ENCODE results near the gene GNB1L. TPM values are rescaled to one million over a fixed set of nuclear protein-coding genes. Genes with fewer than 3 reads are reported as not detected.

The GNB1L gene
- total and polyA plus RNA-seq, 2 of the 13 experiments (the other 11 are each of a cell fraction or from before 2014, with no cell fraction given), result 2.5 to 7.4 TPM

DNA sequence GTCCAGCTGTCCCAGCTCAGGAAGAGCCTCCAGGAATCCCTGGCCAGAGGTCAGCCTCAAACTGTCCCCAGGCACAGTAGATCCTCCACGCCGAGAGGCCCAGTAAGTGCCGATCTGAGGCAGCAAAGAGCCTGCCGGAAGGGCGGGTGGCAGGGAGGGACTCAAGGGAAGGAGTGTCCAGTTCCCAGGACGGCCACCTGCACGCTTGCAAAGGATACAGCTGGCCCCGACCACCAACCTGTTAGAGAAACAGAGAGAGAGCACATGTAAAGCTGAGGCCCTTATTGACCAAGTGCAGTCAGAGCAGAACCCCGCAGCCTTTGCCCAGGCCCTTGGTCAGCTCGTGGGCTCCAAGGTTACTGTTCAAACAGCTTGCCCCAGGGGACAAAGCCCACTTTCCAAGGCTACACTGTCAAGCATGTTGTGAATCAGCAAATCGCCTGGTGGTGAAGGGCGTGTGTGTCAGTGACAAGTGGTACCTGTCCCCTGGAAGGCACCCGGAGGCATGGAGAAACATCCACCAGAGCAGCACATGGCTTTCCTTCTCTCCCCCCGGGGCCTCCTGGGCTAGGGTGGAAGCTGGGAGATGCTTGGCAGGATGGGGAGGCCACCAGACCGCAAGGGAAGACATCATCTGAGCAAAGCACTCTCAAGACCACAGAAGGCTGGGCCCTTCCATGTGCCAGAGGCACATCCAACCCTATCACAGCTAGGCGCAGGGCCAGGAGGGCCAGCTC is 44.3 kb upstream of the GNB1L start (continued):
- TF ChIP-seq HES4 (CRISPR knock-in tag; IDR thresholded peaks at IDR 0.05; ENCODE audit: borderline replicate concordance), result peak; percentile 50; the same call in 1 of the 2 replicates
- TF ChIP-seq ZFX (CRISPR knock-in tag; IDR thresholded peaks at IDR 0.05; ENCODE audit: low read depth), result peak; percentile 78
- peak; percentile 68; the same call in 1 of the 2 replicates for TF ChIP-seq HIVEP1 (CRISPR knock-in tag; IDR thresholded peaks at IDR 0.05)
- TF ChIP-seq, protein P1, sequence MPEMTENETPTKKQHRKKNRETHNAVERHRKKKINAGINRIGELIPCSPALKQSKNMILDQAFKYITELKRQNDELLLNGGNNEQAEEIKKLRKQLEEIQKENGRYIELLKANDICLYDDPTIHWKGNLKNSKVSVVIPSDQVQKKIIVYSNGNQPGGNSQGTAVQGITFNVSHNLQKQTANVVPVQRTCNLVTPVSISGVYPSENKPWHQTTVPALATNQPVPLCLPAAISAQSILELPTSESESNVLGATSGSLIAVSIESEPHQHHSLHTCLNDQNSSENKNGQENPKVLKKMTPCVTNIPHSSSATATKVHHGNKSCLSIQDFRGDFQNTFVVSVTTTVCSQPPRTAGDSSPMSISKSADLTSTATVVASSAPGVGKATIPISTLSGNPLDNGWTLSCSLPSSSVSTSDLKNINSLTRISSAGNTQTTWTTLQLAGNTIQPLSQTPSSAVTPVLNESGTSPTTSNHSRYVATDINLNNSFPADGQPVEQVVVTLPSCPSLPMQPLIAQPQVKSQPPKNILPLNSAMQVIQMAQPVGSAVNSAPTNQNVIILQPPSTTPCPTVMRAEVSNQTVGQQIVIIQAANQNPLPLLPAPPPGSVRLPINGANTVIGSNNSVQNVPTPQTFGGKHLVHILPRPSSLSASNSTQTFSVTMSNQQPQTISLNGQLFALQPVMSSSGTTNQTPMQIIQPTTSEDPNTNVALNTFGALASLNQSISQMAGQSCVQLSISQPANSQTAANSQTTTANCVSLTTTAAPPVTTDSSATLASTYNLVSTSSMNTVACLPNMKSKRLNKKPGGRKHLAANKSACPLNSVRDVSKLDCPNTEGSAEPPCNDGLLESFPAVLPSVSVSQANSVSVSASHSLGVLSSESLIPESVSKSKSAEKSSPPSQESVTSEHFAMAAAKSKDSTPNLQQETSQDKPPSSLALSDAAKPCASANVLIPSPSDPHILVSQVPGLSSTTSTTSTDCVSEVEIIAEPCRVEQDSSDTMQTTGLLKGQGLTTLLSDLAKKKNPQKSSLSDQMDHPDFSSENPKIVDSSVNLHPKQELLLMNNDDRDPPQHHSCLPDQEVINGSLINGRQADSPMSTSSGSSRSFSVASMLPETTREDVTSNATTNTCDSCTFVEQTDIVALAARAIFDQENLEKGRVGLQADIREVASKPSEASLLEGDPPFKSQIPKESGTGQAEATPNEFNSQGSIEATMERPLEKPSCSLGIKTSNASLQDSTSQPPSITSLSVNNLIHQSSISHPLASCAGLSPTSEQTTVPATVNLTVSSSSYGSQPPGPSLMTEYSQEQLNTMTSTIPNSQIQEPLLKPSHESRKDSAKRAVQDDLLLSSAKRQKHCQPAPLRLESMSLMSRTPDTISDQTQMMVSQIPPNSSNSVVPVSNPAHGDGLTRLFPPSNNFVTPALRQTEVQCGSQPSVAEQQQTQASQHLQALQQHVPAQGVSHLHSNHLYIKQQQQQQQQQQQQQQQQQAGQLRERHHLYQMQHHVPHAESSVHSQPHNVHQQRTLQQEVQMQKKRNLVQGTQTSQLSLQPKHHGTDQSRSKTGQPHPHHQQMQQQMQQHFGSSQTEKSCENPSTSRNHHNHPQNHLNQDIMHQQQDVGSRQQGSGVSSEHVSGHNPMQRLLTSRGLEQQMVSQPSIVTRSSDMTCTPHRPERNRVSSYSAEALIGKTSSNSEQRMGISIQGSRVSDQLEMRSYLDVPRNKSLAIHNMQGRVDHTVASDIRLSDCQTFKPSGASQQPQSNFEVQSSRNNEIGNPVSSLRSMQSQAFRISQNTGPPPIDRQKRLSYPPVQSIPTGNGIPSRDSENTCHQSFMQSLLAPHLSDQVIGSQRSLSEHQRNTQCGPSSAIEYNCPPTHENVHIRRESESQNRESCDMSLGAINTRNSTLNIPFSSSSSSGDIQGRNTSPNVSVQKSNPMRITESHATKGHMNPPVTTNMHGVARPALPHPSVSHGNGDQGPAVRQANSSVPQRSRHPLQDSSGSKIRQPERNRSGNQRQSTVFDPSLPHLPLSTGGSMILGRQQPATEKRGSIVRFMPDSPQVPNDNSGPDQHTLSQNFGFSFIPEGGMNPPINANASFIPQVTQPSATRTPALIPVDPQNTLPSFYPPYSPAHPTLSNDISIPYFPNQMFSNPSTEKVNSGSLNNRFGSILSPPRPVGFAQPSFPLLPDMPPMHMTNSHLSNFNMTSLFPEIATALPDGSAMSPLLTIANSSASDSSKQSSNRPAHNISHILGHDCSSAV (CRISPR knock-in tag; IDR thresholded peaks at IDR 0.05; ENCODE audit: borderline replicate concordance), result 0 out of 2 replicates have a peak, but pooled peaks have one; percentile 17
- TF ChIP-seq, protein P2, sequence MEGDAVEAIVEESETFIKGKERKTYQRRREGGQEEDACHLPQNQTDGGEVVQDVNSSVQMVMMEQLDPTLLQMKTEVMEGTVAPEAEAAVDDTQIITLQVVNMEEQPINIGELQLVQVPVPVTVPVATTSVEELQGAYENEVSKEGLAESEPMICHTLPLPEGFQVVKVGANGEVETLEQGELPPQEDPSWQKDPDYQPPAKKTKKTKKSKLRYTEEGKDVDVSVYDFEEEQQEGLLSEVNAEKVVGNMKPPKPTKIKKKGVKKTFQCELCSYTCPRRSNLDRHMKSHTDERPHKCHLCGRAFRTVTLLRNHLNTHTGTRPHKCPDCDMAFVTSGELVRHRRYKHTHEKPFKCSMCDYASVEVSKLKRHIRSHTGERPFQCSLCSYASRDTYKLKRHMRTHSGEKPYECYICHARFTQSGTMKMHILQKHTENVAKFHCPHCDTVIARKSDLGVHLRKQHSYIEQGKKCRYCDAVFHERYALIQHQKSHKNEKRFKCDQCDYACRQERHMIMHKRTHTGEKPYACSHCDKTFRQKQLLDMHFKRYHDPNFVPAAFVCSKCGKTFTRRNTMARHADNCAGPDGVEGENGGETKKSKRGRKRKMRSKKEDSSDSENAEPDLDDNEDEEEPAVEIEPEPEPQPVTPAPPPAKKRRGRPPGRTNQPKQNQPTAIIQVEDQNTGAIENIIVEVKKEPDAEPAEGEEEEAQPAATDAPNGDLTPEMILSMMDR (CRISPR knock-in tag; IDR thresholded peaks at IDR 0.05), result peak; percentile 20
- TF ChIP-seq PHB2 (IDR thresholded peaks at IDR 0.05; ENCODE audit: partially characterized antibody), result no peak
- TF ChIP-seq ZFY (CRISPR knock-in tag; IDR thresholded peaks at IDR 0.05), result peak; percentile 70
- TF ChIP-seq NCOA2 (CRISPR knock-in tag; IDR thresholded peaks at IDR 0.05), result peak; percentile 34
- TF ChIP-seq, protein P3, sequence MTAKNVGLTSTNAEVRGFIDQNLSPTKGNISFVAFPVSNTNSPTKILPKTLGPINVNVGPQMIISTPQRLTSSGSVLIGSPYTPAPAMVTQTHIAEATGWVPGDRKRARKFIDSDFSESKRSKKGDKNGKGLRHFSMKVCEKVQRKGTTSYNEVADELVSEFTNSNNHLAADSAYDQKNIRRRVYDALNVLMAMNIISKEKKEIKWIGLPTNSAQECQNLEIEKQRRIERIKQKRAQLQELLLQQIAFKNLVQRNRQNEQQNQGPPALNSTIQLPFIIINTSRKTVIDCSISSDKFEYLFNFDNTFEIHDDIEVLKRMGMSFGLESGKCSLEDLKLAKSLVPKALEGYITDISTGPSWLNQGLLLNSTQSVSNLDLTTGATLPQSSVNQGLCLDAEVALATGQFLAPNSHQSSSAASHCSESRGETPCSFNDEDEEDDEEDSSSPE (CRISPR knock-in tag; IDR thresholded peaks at IDR 0.05), result peak; percentile 12; the same call in 1 of the 2 replicates
- TF ChIP-seq PAX8 (CRISPR knock-in tag; IDR thresholded peaks at IDR 0.05; ENCODE audit: borderline replicate concordance), result no peak
- peak; percentile 82 for TF ChIP-seq PITX1 (CRISPR knock-in tag; IDR thresholded peaks at IDR 0.05)
- 0 out of 2 replicates have a peak, but pooled peaks have one; percentile 40 for TF ChIP-seq THAP11 (CRISPR knock-in tag; IDR thresholded peaks at IDR 0.05)
- TF ChIP-seq ZBTB7B (CRISPR knock-in tag; IDR thresholded peaks at IDR 0.05), result peak; percentile 90
- TF ChIP-seq, protein P4, sequence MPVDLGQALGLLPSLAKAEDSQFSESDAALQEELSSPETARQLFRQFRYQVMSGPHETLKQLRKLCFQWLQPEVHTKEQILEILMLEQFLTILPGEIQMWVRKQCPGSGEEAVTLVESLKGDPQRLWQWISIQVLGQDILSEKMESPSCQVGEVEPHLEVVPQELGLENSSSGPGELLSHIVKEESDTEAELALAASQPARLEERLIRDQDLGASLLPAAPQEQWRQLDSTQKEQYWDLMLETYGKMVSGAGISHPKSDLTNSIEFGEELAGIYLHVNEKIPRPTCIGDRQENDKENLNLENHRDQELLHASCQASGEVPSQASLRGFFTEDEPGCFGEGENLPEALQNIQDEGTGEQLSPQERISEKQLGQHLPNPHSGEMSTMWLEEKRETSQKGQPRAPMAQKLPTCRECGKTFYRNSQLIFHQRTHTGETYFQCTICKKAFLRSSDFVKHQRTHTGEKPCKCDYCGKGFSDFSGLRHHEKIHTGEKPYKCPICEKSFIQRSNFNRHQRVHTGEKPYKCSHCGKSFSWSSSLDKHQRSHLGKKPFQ (CRISPR knock-in tag; IDR thresholded peaks at IDR 0.05; ENCODE audit: insufficient replicate concordance), result peak; percentile 38
- 0 out of 2 replicates have a peak, but pooled peaks have one; percentile 59 for TF ChIP-seq ZNF605 (CRISPR knock-in tag; IDR thresholded peaks at IDR 0.05)
- peak; percentile 66; the same call in 1 of the 2 replicates for TF ChIP-seq ZNF501 (CRISPR knock-in tag; IDR thresholded peaks at IDR 0.05)

All from HepG2 (cell line).